H1 (cell line): ENCODE data around the gene COL5A1. TPM values are rescaled to one million over a fixed set of nuclear protein-coding genes. Genes with fewer than 3 reads are reported as not detected.

Source experiments
- CHD2 ChIP-seq: IDR thresholded peaks from 2 replicates; pipeline ENCODE4 v1.6.1; 2012; ENCODE audit warnings: low read length, improper control_type of control experiment
- JUN ChIP-seq: IDR thresholded peaks from 2 replicates; pipeline ENCODE4 v1.6.1; 2011; ENCODE audit warnings: low read depth, mild to moderate bottlenecking, improper control_type of control experiment, low read length
- polyA plus RNA-seq, 7 experiments: library from polyadenylated mRNA; depleted of rRNA in 3 of 7; stranded (reverse) in 5 of 7; unstranded in 2 of 7; fragments of >200 nt in 5 of 7; fragments of 200-250 nt in 2 of 7; gene quantifications; 1 replicate in 5 of 7; 2 replicates in 1 of 7; 4 replicates in 1 of 7; pipeline versions ENCODE4 v1.2.1 to v1.2.3, GENCODE V29; 2011 to 2013; ENCODE audit warnings: missing spikeins in 2 of 7, mixed read lengths in 2 of 7
- total RNA-seq: library from RNA; stranded (reverse); fragmentation: NEBNext Ultra II Directional; extraction: Animal tissue kit (Norgen Biotek cat#: 25700); gene quantifications from 2 replicates; pipeline ENCODE4 v1.2.1, GENCODE V29; 2021
- TF ChIP-seq, protein P1 (sequence below): IDR thresholded peaks from 2 replicates; pipeline ENCODE4 v1.6.1; 2011; ENCODE audit warnings: low read length, improper control_type of control experiment

Gene COL5A1
- total and polyA plus RNA-seq, 2 of the 8 experiments (the other 6 are each of a cell fraction or from before 2014, with no cell fraction given), result 3.8 to 12.0 TPM

- TF ChIP-seq CHD2, result no peak
- TF ChIP-seq JUN, result no peak
- TF ChIP-seq, protein P1, sequence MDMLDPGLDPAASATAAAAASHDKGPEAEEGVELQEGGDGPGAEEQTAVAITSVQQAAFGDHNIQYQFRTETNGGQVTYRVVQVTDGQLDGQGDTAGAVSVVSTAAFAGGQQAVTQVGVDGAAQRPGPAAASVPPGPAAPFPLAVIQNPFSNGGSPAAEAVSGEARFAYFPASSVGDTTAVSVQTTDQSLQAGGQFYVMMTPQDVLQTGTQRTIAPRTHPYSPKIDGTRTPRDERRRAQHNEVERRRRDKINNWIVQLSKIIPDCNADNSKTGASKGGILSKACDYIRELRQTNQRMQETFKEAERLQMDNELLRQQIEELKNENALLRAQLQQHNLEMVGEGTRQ, result no peak
Observed at GRCh38 chr9:134778841-134779411, 137.3 kb downstream of the COL5A1 start (continued).
